Neural cell (in vitro differentiated cells): Measurements from ENCODE around the gene RGS12. TPM values are rescaled to one million over a fixed set of nuclear protein-coding genes. Genes with fewer than 3 reads are reported as not detected.

Experiments used
- H2AFZ ChIP-seq: fragments of 200-600, 300-800 bp; sonication (generic), shearing (Covaris generic); 2 replicates; pipeline ENCODE4 v1.6.0; 2014; ENCODE audit warnings: low read depth, mild to moderate bottlenecking, antibody characterized with exemption, low read length, moderate library complexity
- H3F3A ChIP-seq: fragments of 200-600 bp; shearing (Covaris generic); 2 replicates; pipeline ENCODE4 v1.6.1; 2016; ENCODE audit warnings: mild to moderate bottlenecking, moderate library complexity, mixed read lengths, antibody characterized with exemption, low read length; ENCODE audit not compliant: insufficient read depth, poor library complexity, severe bottlenecking
- H3K27ac ChIP-seq: fragments of 200-600, 300-800 bp; sonication (generic), shearing (Covaris generic); 2 replicates; pipeline ENCODE4 v1.5.1; 2014; ENCODE audit warnings: mild to moderate bottlenecking, low read length, moderate library complexity
- H3K27me3 ChIP-seq: fragments of 300-800, 200-600 bp; sonication (generic), shearing (Covaris generic); 2 replicates; pipeline ENCODE4 v1.6.0; 2014; ENCODE audit warnings: mild to moderate bottlenecking, low read depth, low read length, moderate library complexity; ENCODE audit not compliant: insufficient read depth
- H3K36me3 ChIP-seq: fragments of 300-800, 200-600 bp; sonication (generic), shearing (Covaris generic); 2 replicates; pipeline ENCODE4 v1.5.1; 2014; ENCODE audit warnings: mild to moderate bottlenecking, antibody characterized with exemption, low read length, moderate library complexity; ENCODE audit not compliant: insufficient read depth
- H3K4me2 ChIP-seq: fragments of 300-800, 200-600 bp; sonication (generic), shearing (Covaris generic); 2 replicates; pipeline ENCODE4 v1.6.0; 2014; ENCODE audit warnings: mild to moderate bottlenecking, low read length
- H3K4me3 ChIP-seq: fragments of 300-800, 200-600 bp; sonication (generic), shearing (Covaris generic); 2 replicates; pipeline ENCODE4 v1.5.1; 2014; ENCODE audit warnings: mild to moderate bottlenecking, low read length, moderate library complexity
- H3K79me2 ChIP-seq: fragments of 200-600 bp; shearing (Covaris generic); replicated peaks from 2 replicates; pipeline ENCODE4 v1.6.0; 2014; ENCODE audit warnings: mild to moderate bottlenecking, low read length, moderate library complexity; ENCODE audit not compliant: insufficient read depth
- H3K9ac ChIP-seq: fragments of 300-800, 200-600 bp; sonication (generic), shearing (Covaris generic); 2 replicates; pipeline ENCODE4 v1.6.1; 2016; ENCODE audit warnings: mild to moderate bottlenecking, low read length, mixed read lengths
- H3K9me2 ChIP-seq: fragments of 200-600 bp; shearing (Covaris generic); 2 replicates; pipeline ENCODE4 v1.6.1; 2016; ENCODE audit warnings: mild to moderate bottlenecking, low read length, mixed read lengths; ENCODE audit not compliant: insufficient read depth
- H3K9me3 ChIP-seq: fragments of 200-600, 300-800 bp; sonication (generic), shearing (Covaris generic); 2 replicates; pipeline ENCODE4 v1.6.1; 2016; ENCODE audit warnings: mild to moderate bottlenecking, mixed run types, low read length, moderate library complexity, mixed read lengths
- H4K20me1 ChIP-seq: fragments of 200-600 bp; shearing (Covaris generic); 2 replicates; pipeline ENCODE4 v1.6.1; 2016; ENCODE audit warnings: mild to moderate bottlenecking, mixed run types; ENCODE audit not compliant: insufficient read depth
- CTCF ChIP-seq: fragments of 450-650 bp; IDR thresholded peaks from 2 replicates; pipeline ENCODE4 v1.5.1; 2014; ENCODE audit warnings: antibody characterized with exemption, mild to moderate bottlenecking, moderate library complexity; ENCODE audit not compliant: poor library complexity, severe bottlenecking
- EP300 ChIP-seq: fragments of 450-650 bp; conservative IDR thresholded peaks from 2 replicates; pipeline ENCODE4 v1.6.1; 2014; ENCODE audit warnings: antibody characterized with exemption, mild to moderate bottlenecking, moderate library complexity; ENCODE audit not compliant: poor library complexity, severe bottlenecking
- EZH2 ChIP-seq: fragments of 200-600, 300-800 bp; shearing (Covaris generic), sonication (generic); IDR thresholded peaks from 2 replicates; pipeline ENCODE4 v1.6.1; 2014; ENCODE audit warnings: antibody characterized with exemption, low read length, borderline replicate concordance, mild to moderate bottlenecking; ENCODE audit not compliant: insufficient read depth, poor library complexity, severe bottlenecking
- MXI1 ChIP-seq: fragments of 450-650 bp; conservative IDR thresholded peaks from 2 replicates; pipeline ENCODE4 v1.6.1; 2014; ENCODE audit warnings: antibody characterized with exemption, mild to moderate bottlenecking; ENCODE audit not compliant: poor library complexity, severe bottlenecking
- POLR2AphosphoS5 ChIP-seq: IDR thresholded peaks from 2 replicates; pipeline ENCODE4 v1.6.1; 2012
- RAD21 ChIP-seq: fragments of 450-650 bp; conservative IDR thresholded peaks from 2 replicates; pipeline ENCODE4 v1.6.1; 2014; ENCODE audit warnings: antibody characterized with exemption, mild to moderate bottlenecking, moderate library complexity
- REST ChIP-seq: IDR thresholded peaks from 2 replicates; pipeline ENCODE4 v1.6.1; 2012; ENCODE audit warnings: borderline replicate concordance
- SMC3 ChIP-seq: fragments of 450-650 bp; conservative IDR thresholded peaks from 2 replicates; pipeline ENCODE4 v1.6.1; 2014; ENCODE audit warnings: antibody characterized with exemption, mild to moderate bottlenecking, moderate library complexity; ENCODE audit not compliant: poor library complexity
- TAF1 ChIP-seq: IDR thresholded peaks from 2 replicates; pipeline ENCODE4 v1.6.1; 2012; ENCODE audit warnings: low read depth
- polyA plus RNA-seq: library from polyadenylated mRNA; depleted of rRNA; stranded (reverse); fragments of >200 nt; gene quantifications from 2 replicates; pipeline ENCODE4 v1.2.3, GENCODE V29; 2014

Gene RGS12
- polyA plus RNA-seq, 1 donor from 2014 or later = 66.4 TPM

GRCh38 chr4:3263876-3264193, 29.0 kb upstream of the RGS12 start:
- Histone ChIP-seq H2AFZ (no peak overlapping the region), H3K9me2 (no peaks in the 10 kb centered on the region), H3K9ac (no peak overlapping the region), H3K27me3 (no peaks in the 10 kb centered on the region), H4K20me1 (no peaks in the 10 kb centered on the region), H3K4me2 (no peak overlapping the region), H3F3A (no peaks in the 10 kb centered on the region), H3K4me3 (no peak overlapping the region), H3K79me2 (no peaks in the 10 kb centered on the region), H3K9me3 (no peaks in the 10 kb centered on the region), H3K36me3 (no peaks in the 10 kb centered on the region), H3K27ac (no peak overlapping the region)
- no peak for TF ChIP-seq RAD21
- no peak for TF ChIP-seq SMC3
- TF ChIP-seq EZH2 = no peak
- TF ChIP-seq EP300 = no peak
- no peak for TF ChIP-seq POLR2AphosphoS5
- TF ChIP-seq REST = no peak
- no peak for TF ChIP-seq MXI1
- TF ChIP-seq TAF1 = no peak
- TF ChIP-seq CTCF = no peak

- Histone ChIP-seq H2AFZ (no peak overlapping the region), H3K9ac (no peak overlapping the region), H3K79me2 (no peaks in the 10 kb centered on the region), H3F3A (no peaks in the 10 kb centered on the region), H3K27ac (no peak overlapping the region), H3K4me2 (no peak overlapping the region), H3K4me3 (no peak overlapping the region), H3K9me3 (no peaks in the 10 kb centered on the region), H4K20me1 (no peaks in the 10 kb centered on the region), H3K27me3 (no peaks in the 10 kb centered on the region), H3K9me2 (no peaks in the 10 kb centered on the region), H3K36me3 (no peaks in the 10 kb centered on the region)
- no peak for TF ChIP-seq TAF1
- TF ChIP-seq REST = no peak
- TF ChIP-seq POLR2AphosphoS5 = no peak
- TF ChIP-seq CTCF = no peak
- TF ChIP-seq RAD21 = no peak
- TF ChIP-seq EZH2 = no peak
- no peak for TF ChIP-seq MXI1
- TF ChIP-seq EP300 = no peak
- TF ChIP-seq SMC3 = no peak
These were observed 26.7 kb upstream of the RGS12 start for GRCh38 chr4:3266076-3266475.
